ENCODE measurements around the gene KIF5C.

The KIF5C gene

GRCh38 chr2:149019768-149020167 lies 144.7 kb downstream of the KIF5C start:
- WGBS = 84% methylated on average over 2 of the region's 2 CpGs
- peaks cover 12 to 42% of the 10 kb centered on the region in 2 experiments for H3K27me3 ChIP-seq (ENCODE audit: control insufficient read depth in 1 of 2, insufficient read depth in 1 of 2, low read length in 2 of 2)

GRCh38 chr2:149020432-149020851 lies 145.4 kb downstream of the KIF5C start:
- H3K4ac ChIP-seq (ENCODE audit: low read depth in 1 of 2, low read length in 2 of 2) = no peak overlapping the region
- no peak overlapping the region for H3K4me2 ChIP-seq (ENCODE audit: low read length, poor library complexity, severe bottlenecking)
- no peak overlapping the region for H3K23ac ChIP-seq (ENCODE audit: low read length in 2 of 2)
- no peaks in the 10 kb centered on the region for H3K79me1 ChIP-seq (replicated peaks; ENCODE audit: low read length, poor library complexity, severe bottlenecking)
- H2AK5ac ChIP-seq (ENCODE audit: low read length, severe bottlenecking) = no peak overlapping the region
- H3K36me3 ChIP-seq (ENCODE audit: control insufficient read depth in 1 of 2, insufficient read depth in 2 of 2, low read depth in 1 of 2, low read length in 2 of 2) = no peaks in the 10 kb centered on the region
- no peak overlapping the region for H2BK120ac ChIP-seq (ENCODE audit: low read depth, low read length)
- no peak overlapping the region for H3K14ac ChIP-seq (ENCODE audit: low read length in 2 of 2)
- H3K27me3 ChIP-seq (ENCODE audit: control insufficient read depth in 1 of 2, insufficient read depth in 1 of 2, low read length in 2 of 2) = peaks cover 10 to 43% of the 10 kb centered on the region in 2 experiments
- H3K18ac ChIP-seq (ENCODE audit: low read depth in 1 of 2, low read length in 2 of 2) = no peak overlapping the region
- no peak overlapping the region for H3K4me3 ChIP-seq (ENCODE audit: insufficient read depth in 1 of 2, low read depth in 1 of 2, low read length in 2 of 2)
- peak overlapping the region; percentile 7 for H2BK15ac ChIP-seq (ENCODE audit: low read depth, poor library complexity, severe bottlenecking)
- no peaks in the 10 kb centered on the region for H3K4me1 ChIP-seq (ENCODE audit: control insufficient read depth, insufficient read depth, low read depth, low read length)
- peak overlapping the region in 1 of 2 experiments; percentile 82 for H2BK12ac ChIP-seq (ENCODE audit: low read length in 2 of 2)
- no peak overlapping the region for H2AFZ ChIP-seq (ENCODE audit: low read depth, low read length)
- 96% methylated on average over 10 of the region's 10 CpGs for WGBS
- no peak overlapping the region for H2BK5ac ChIP-seq (ENCODE audit: low read depth, low read length, poor library complexity, severe bottlenecking)
- peak overlapping the region; percentile 66 for H4K91ac ChIP-seq (ENCODE audit: low read length)
- no peak overlapping the region for H3K9ac ChIP-seq (ENCODE audit: low read length)
- no peak overlapping the region for H3K27ac ChIP-seq (ENCODE audit: low read length, poor library complexity, severe bottlenecking)
- H3K9me3 ChIP-seq (ENCODE audit: control insufficient read depth, low read length) = no peaks in the 10 kb centered on the region
- peak overlapping the region; percentile 61 for H4K8ac ChIP-seq (ENCODE audit: low read length)
- no peak for DNase-seq

More at GRCh38 chr2:149019768-149020167, 144.7 kb downstream of the KIF5C start:
- Histone ChIP-seq H3K14ac (ENCODE audit: low read length in 2 of 2) (no peak overlapping the region), H3K9ac (ENCODE audit: low read length) (no peak overlapping the region), H3K27ac (ENCODE audit: low read length, poor library complexity, severe bottlenecking) (no peak overlapping the region), H3K4me2 (ENCODE audit: low read length, poor library complexity, severe bottlenecking) (no peak overlapping the region), H2BK12ac (ENCODE audit: low read length in 2 of 2) (no peak overlapping the region), H3K9me3 (ENCODE audit: control insufficient read depth, low read length) (no peaks in the 10 kb centered on the region), H4K8ac (ENCODE audit: low read length) (no peak overlapping the region), H2AFZ (ENCODE audit: low read depth, low read length) (no peak overlapping the region), H3K18ac (ENCODE audit: low read depth in 1 of 2, low read length in 2 of 2) (no peak overlapping the region), H3K36me3 (ENCODE audit: control insufficient read depth in 1 of 2, insufficient read depth in 2 of 2, low read depth in 1 of 2, low read length in 2 of 2) (no peaks in the 10 kb centered on the region), H4K91ac (ENCODE audit: low read length) (no peak overlapping the region), H3K4me3 (ENCODE audit: insufficient read depth in 1 of 2, low read depth in 1 of 2, low read length in 2 of 2) (no peak overlapping the region), H3K23ac (ENCODE audit: low read length in 2 of 2) (no peak overlapping the region), H2BK120ac (ENCODE audit: low read depth, low read length) (no peak overlapping the region), H2BK15ac (ENCODE audit: low read depth, poor library complexity, severe bottlenecking) (no peak overlapping the region), H2AK5ac (ENCODE audit: low read length, severe bottlenecking) (no peak overlapping the region), H3K4ac (ENCODE audit: low read depth in 1 of 2, low read length in 2 of 2) (no peak overlapping the region), H2BK5ac (ENCODE audit: low read depth, low read length, poor library complexity, severe bottlenecking) (no peak overlapping the region), H3K79me1 (replicated peaks; ENCODE audit: low read length, poor library complexity, severe bottlenecking) (no peaks in the 10 kb centered on the region), H3K4me1 (ENCODE audit: control insufficient read depth, insufficient read depth, low read depth, low read length) (no peaks in the 10 kb centered on the region)
- DNase-seq = no peak

GRCh38 chr2:149021271-149021719 lies 146.3 kb downstream of the KIF5C start:
- no peak overlapping the region for H4K91ac ChIP-seq (ENCODE audit: low read length)
- 94% methylated on average over 4 of the region's 5 CpGs for WGBS
- no peak for DNase-seq
- H3K9ac ChIP-seq (ENCODE audit: low read length) = no peak overlapping the region
- no peak overlapping the region for H2BK5ac ChIP-seq (ENCODE audit: low read depth, low read length, poor library complexity, severe bottlenecking)
- H3K4me1 ChIP-seq (ENCODE audit: control insufficient read depth, insufficient read depth, low read depth, low read length) = no peaks in the 10 kb centered on the region
- no peaks in the 10 kb centered on the region for H3K36me3 ChIP-seq (ENCODE audit: control insufficient read depth in 1 of 2, insufficient read depth in 2 of 2, low read depth in 1 of 2, low read length in 2 of 2)
- no peak overlapping the region for H3K4me3 ChIP-seq (ENCODE audit: insufficient read depth in 1 of 2, low read depth in 1 of 2, low read length in 2 of 2)
- no peak overlapping the region for H3K27ac ChIP-seq (ENCODE audit: low read length, poor library complexity, severe bottlenecking)
- H2AK5ac ChIP-seq (ENCODE audit: low read length, severe bottlenecking) = no peak overlapping the region
- no peak overlapping the region for H4K8ac ChIP-seq (ENCODE audit: low read length)
- H3K27me3 ChIP-seq (ENCODE audit: control insufficient read depth in 1 of 2, insufficient read depth in 1 of 2, low read length in 2 of 2) = peaks cover 1 to 42% of the 10 kb centered on the region in 2 experiments
- H2BK120ac ChIP-seq (ENCODE audit: low read depth, low read length) = no peak overlapping the region
- H2BK12ac ChIP-seq (ENCODE audit: low read length in 2 of 2) = no peak overlapping the region
- no peaks in the 10 kb centered on the region for H3K9me3 ChIP-seq (ENCODE audit: control insufficient read depth, low read length)
- H2AFZ ChIP-seq (ENCODE audit: low read depth, low read length) = no peak overlapping the region
- H2BK15ac ChIP-seq (ENCODE audit: low read depth, poor library complexity, severe bottlenecking) = no peak overlapping the region
- no peak overlapping the region for H3K18ac ChIP-seq (ENCODE audit: low read depth in 1 of 2, low read length in 2 of 2)
- no peak overlapping the region for H3K4me2 ChIP-seq (ENCODE audit: low read length, poor library complexity, severe bottlenecking)
- no peak overlapping the region for H3K23ac ChIP-seq (ENCODE audit: low read length in 2 of 2)
- no peak overlapping the region for H3K14ac ChIP-seq (ENCODE audit: low read length in 2 of 2)
- no peaks in the 10 kb centered on the region for H3K79me1 ChIP-seq (replicated peaks; ENCODE audit: low read length, poor library complexity, severe bottlenecking)
- H3K4ac ChIP-seq (ENCODE audit: low read depth in 1 of 2, low read length in 2 of 2) = no peak overlapping the region

GRCh38 chr2:149021761-149022160 lies 146.7 kb downstream of the KIF5C start:
- Histone ChIP-seq H3K9ac (ENCODE audit: low read length) (no peak overlapping the region), H2BK120ac (ENCODE audit: low read depth, low read length) (no peak overlapping the region), H3K4me2 (ENCODE audit: low read length, poor library complexity, severe bottlenecking) (no peak overlapping the region), H3K27ac (ENCODE audit: low read length, poor library complexity, severe bottlenecking) (no peak overlapping the region), H3K4ac (ENCODE audit: low read depth in 1 of 2, low read length in 2 of 2) (no peak overlapping the region), H4K8ac (ENCODE audit: low read length) (no peak overlapping the region), H3K4me1 (ENCODE audit: control insufficient read depth, insufficient read depth, low read depth, low read length) (no peaks in the 10 kb centered on the region), H2AK5ac (ENCODE audit: low read length, severe bottlenecking) (no peak overlapping the region), H3K18ac (ENCODE audit: low read depth in 1 of 2, low read length in 2 of 2) (no peak overlapping the region), H3K23ac (ENCODE audit: low read length in 2 of 2) (no peak overlapping the region), H3K14ac (ENCODE audit: low read length in 2 of 2) (no peak overlapping the region), H2AFZ (ENCODE audit: low read depth, low read length) (no peak overlapping the region), H3K79me1 (replicated peaks; ENCODE audit: low read length, poor library complexity, severe bottlenecking) (no peaks in the 10 kb centered on the region), H2BK15ac (ENCODE audit: low read depth, poor library complexity, severe bottlenecking) (peak overlapping the region; percentile 12), H2BK12ac (ENCODE audit: low read length in 2 of 2) (no peak overlapping the region), H3K4me3 (ENCODE audit: insufficient read depth in 1 of 2, low read depth in 1 of 2, low read length in 2 of 2) (no peak overlapping the region), H3K36me3 (ENCODE audit: control insufficient read depth in 1 of 2, insufficient read depth in 2 of 2, low read depth in 1 of 2, low read length in 2 of 2) (no peaks in the 10 kb centered on the region), H3K27me3 (ENCODE audit: control insufficient read depth in 1 of 2, insufficient read depth in 1 of 2, low read length in 2 of 2) (peaks cover 0 to 38% of the 10 kb centered on the region in 2 experiments), H2BK5ac (ENCODE audit: low read depth, low read length, poor library complexity, severe bottlenecking) (no peak overlapping the region), H3K9me3 (ENCODE audit: control insufficient read depth, low read length) (no peaks in the 10 kb centered on the region), H4K91ac (ENCODE audit: low read length) (no peak overlapping the region)
- 88% methylated on average over 6 of the region's 6 CpGs for WGBS
- DNase-seq = no peak

Data from mesenchymal stem cell (in vitro differentiated cells and primary cell).